Measurements from ENCODE around the gene SH3PXD2A. TPM values are rescaled to one million over a fixed set of nuclear protein-coding genes. Genes with fewer than 3 reads are reported as not detected.

Gene SH3PXD2A
- total and polyA plus RNA-seq, 2 of the 4 experiments (the other 2 are of a cell fraction), result 6.3 to 23.0 TPM

DNA sequence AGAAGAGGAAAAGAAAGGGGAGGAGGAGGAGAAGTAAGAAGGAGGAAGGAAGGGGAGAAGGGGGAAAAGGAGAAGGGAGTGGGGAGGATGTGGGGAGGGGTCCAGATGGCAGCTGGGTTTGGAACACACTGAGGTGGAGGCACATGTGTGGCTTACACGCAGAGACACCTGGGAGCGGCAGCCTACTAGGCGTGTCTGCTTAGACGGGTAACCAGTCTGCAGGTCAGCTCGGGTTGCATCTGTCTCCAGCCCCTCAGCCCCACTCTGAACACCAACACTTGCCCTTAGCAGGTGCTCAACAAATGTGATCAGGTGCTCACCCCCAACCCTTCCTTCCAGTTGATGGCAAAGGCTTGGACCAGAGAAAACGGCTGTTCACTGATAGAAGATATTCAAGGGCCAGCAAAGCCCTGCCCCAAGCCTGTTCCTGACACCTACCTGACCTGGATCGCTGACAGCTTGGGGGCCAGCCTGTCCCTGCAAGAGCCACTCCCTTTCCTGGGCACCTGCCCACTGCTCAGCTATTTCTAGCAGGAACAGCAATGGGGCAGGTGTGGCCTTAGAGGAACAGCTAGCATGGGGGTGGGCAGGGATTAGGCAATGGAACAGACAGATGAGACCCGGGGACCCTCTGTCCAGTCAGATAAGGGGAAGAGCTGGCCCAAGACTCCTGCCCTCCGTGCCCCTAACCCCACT, 70.5 kb downstream of the SH3PXD2A start:
- no peaks in the 10 kb centered on the region for H3K36me3 ChIP-seq (ENCODE audit: control insufficient read depth, insufficient read depth, low read length)
- CTCF ChIA-PET, result no interaction called here
- H3K18ac ChIP-seq (ENCODE audit: low read depth, low read length), result no peak overlapping the region
- no peak overlapping the region for H2BK5ac ChIP-seq (ENCODE audit: low read depth, low read length, poor library complexity, severe bottlenecking)
- intact Hi-C loops (cut with micrococcal nuclease), result no loop called here
- H3K4me2 ChIP-seq (ENCODE audit: low read depth, low read length), result no peak overlapping the region
- no peak overlapping the region for H3K27ac ChIP-seq (ENCODE audit: insufficient read depth, low read length)
- H4K20me1 ChIP-seq (ENCODE audit: insufficient read depth, low read length), result peaks cover 13% of the 10 kb centered on the region; the same call in 1 of the 2 replicates
- H2AFZ ChIP-seq (replicated peaks; ENCODE audit: low read length, poor library complexity), result no peak overlapping the region
- no peak overlapping the region for H3K14ac ChIP-seq (replicated peaks; ENCODE audit: low read depth, low read length)
- no peak overlapping the region for H2BK120ac ChIP-seq (ENCODE audit: low read depth, low read length)
- TF ChIP-seq CHD1 (IDR thresholded peaks at IDR 0.05; ENCODE audit: low read depth, low read length), result no peak
- no peak for TF ChIP-seq MAFK (IDR thresholded peaks at IDR 0.05; ENCODE audit: low read depth, low read length)
- no peak for TF ChIP-seq NFE2L2 (IDR thresholded peaks at IDR 0.05; ENCODE audit: low read depth, low read length)
- no peak for TF ChIP-seq BHLHE40 (IDR thresholded peaks at IDR 0.05; ENCODE audit: low read depth, low read length)
- no peak for TF ChIP-seq RCOR1 (IDR thresholded peaks at IDR 0.05; ENCODE audit: insufficient replicate concordance, low read length)
- no peak for TF ChIP-seq MAZ (IDR thresholded peaks at IDR 0.05; ENCODE audit: borderline replicate concordance, low read depth, low read length)
- no peak for TF ChIP-seq CEBPB (IDR thresholded peaks at IDR 0.05; ENCODE audit: low read depth, low read length)
- TF ChIP-seq POLR2A (IDR thresholded peaks at IDR 0.05; ENCODE audit: low read depth, low read length), result no peak
- TF ChIP-seq, protein P1, sequence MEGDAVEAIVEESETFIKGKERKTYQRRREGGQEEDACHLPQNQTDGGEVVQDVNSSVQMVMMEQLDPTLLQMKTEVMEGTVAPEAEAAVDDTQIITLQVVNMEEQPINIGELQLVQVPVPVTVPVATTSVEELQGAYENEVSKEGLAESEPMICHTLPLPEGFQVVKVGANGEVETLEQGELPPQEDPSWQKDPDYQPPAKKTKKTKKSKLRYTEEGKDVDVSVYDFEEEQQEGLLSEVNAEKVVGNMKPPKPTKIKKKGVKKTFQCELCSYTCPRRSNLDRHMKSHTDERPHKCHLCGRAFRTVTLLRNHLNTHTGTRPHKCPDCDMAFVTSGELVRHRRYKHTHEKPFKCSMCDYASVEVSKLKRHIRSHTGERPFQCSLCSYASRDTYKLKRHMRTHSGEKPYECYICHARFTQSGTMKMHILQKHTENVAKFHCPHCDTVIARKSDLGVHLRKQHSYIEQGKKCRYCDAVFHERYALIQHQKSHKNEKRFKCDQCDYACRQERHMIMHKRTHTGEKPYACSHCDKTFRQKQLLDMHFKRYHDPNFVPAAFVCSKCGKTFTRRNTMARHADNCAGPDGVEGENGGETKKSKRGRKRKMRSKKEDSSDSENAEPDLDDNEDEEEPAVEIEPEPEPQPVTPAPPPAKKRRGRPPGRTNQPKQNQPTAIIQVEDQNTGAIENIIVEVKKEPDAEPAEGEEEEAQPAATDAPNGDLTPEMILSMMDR (conservative IDR thresholded peaks at IDR 0.05; ENCODE audit: low read depth, low read length), result no peak
- no peak for TF ChIP-seq SMC3 (IDR thresholded peaks at IDR 0.05; ENCODE audit: low read depth, low read length)
- TF ChIP-seq, protein P2, sequence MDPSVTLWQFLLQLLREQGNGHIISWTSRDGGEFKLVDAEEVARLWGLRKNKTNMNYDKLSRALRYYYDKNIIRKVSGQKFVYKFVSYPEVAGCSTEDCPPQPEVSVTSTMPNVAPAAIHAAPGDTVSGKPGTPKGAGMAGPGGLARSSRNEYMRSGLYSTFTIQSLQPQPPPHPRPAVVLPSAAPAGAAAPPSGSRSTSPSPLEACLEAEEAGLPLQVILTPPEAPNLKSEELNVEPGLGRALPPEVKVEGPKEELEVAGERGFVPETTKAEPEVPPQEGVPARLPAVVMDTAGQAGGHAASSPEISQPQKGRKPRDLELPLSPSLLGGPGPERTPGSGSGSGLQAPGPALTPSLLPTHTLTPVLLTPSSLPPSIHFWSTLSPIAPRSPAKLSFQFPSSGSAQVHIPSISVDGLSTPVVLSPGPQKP (IDR thresholded peaks at IDR 0.05; ENCODE audit: borderline replicate concordance, low read depth, low read length), result no peak
- no peak for TF ChIP-seq RAD21 (IDR thresholded peaks at IDR 0.05; ENCODE audit: low read length)
- TF ChIP-seq FOS (IDR thresholded peaks at IDR 0.05; ENCODE audit: low read depth, low read length), result no peak
- TF ChIP-seq RFX5 (IDR thresholded peaks at IDR 0.05; ENCODE audit: low read depth, low read length), result no peak
- peaks cover 4% of the 10 kb centered on the region for H3K9me3 ChIP-seq (ENCODE audit: control insufficient read depth, insufficient read depth, low read length)
- no peak overlapping the region for H4K8ac ChIP-seq (ENCODE audit: low read depth in 2 of 2, low read length in 2 of 2)
- H3K56ac ChIP-seq (ENCODE audit: extremely low read depth, insufficient read depth, low read length), result no peak overlapping the region
- H3K4me3 ChIP-seq (ENCODE audit: insufficient read depth, low read depth, low read length), result no peak overlapping the region
- H3K9me1 ChIP-seq (ENCODE audit: insufficient read depth, low read length), result peaks cover 22% of the 10 kb centered on the region
- H2AK5ac ChIP-seq (ENCODE audit: low read depth, low read length), result no peak overlapping the region
- H2BK15ac ChIP-seq (ENCODE audit: low read depth, low read length), result no peak overlapping the region
- POLR2A ChIA-PET (ENCODE audit: unreplicated experiment), result no interaction called here
- H3K4me1 ChIP-seq (ENCODE audit: control insufficient read depth, insufficient read depth, low read length), result peaks cover 9% of the 10 kb centered on the region
- H3K9ac ChIP-seq (ENCODE audit: low read depth, low read length), result no peak overlapping the region
- no peak overlapping the region for H3K23ac ChIP-seq (ENCODE audit: low read depth, low read length)
- peaks cover 0 to 17% of the 10 kb centered on the region in 2 experiments; a peak in 2 of 4 replicates for H3K79me1 ChIP-seq (ENCODE audit: low read depth in 1 of 2, low read length in 2 of 2)
- H2AK9ac ChIP-seq (replicated peaks; ENCODE audit: low read depth, low read length, poor library complexity), result no peak overlapping the region
- H2BK20ac ChIP-seq (ENCODE audit: low read depth, low read length), result no peak overlapping the region
- WGBS, 2 experiments (ENCODE audit: extremely low coverage in 2 of 2, insufficient read length in 1 of 2), result 100% methylated on average over 1 of the region's 9 CpGs; no CpG with 5 or more reads in 1 of the 2 experiments
- in situ Hi-C loops (cut with MboI; ENCODE audit: low sequenced_read_pairs), result no loop called here
- H4K5ac ChIP-seq (ENCODE audit: low read depth, low read length), result no peak overlapping the region
- no TSS peak for BruUV-seq (replicated peaks)
- no peak overlapping the region for H4K91ac ChIP-seq (ENCODE audit: insufficient read depth, low read depth, low read length)
- dilution Hi-C loops (cut with HindIII; ENCODE audit: low sequenced_read_pairs, unreplicated experiment), result no loop called here
- no peak for ATAC-seq (ENCODE audit: low read depth)
- DNase-seq, result no peak
- no peak overlapping the region for H3K4ac ChIP-seq (ENCODE audit: low read depth, low read length)
- H3K27me3 ChIP-seq (ENCODE audit: control insufficient read depth, insufficient read depth, low read length), result no peaks in the 10 kb centered on the region
